GM12878 (cell line): ENCODE measurements around the gene ADH7. TPM values are rescaled to one million over a fixed set of nuclear protein-coding genes. Genes with fewer than 3 reads are reported as not detected.

ENCODE experiments used
- CTCF ChIP-seq, 3 experiments: IDR thresholded peaks in 2 of 3; conservative IDR thresholded peaks in 1 of 3; 2 replicates each; pipeline ENCODE4 v1.5.1; 2011; ENCODE audit warnings: low read depth in 3 of 3, low read length in 3 of 3, mild to moderate bottlenecking in 3 of 3, control low read depth in 2 of 3, moderate library complexity in 2 of 3, inconsistent platforms in 1 of 3, mixed read lengths in 1 of 3; ENCODE audit not compliant: control insufficient read depth in 2 of 3, insufficient read depth in 1 of 3; ENCODE audit errors: extremely low read depth in 1 of 3
- EZH2 ChIP-seq: IDR thresholded peaks from 2 replicates; pipeline ENCODE4 v1.6.1; 2012; ENCODE audit warnings: low read depth, mild to moderate bottlenecking, control low read depth, inconsistent platforms, low read length, borderline replicate concordance; ENCODE audit not compliant: control insufficient read depth
- SIN3A ChIP-seq: IDR thresholded peaks from 2 replicates; pipeline ENCODE4 v1.6.1; 2012; ENCODE audit warnings: low read depth, low read length, improper control_type of control experiment
- SIX5 ChIP-seq: IDR thresholded peaks from 2 replicates; pipeline ENCODE4 v1.6.1; 2011; ENCODE audit warnings: mild to moderate bottlenecking, low read depth, low read length, moderate library complexity; ENCODE audit not compliant: severe bottlenecking
- TCF12 ChIP-seq: IDR thresholded peaks from 2 replicates; pipeline ENCODE4 v1.6.1; 2011; ENCODE audit warnings: low read depth, mild to moderate bottlenecking, low read length
- ZBTB40 ChIP-seq: fragments of 450-650 bp; IDR thresholded peaks from 2 replicates; pipeline ENCODE4 v1.6.1; 2016; ENCODE audit warnings: mild to moderate bottlenecking, moderate library complexity, borderline replicate concordance
- ZNF592 ChIP-seq: fragments of 450-650 bp; IDR thresholded peaks from 2 replicates; pipeline ENCODE4 v1.6.1; 2017; ENCODE audit warnings: mild to moderate bottlenecking, moderate library complexity
- polyA plus RNA-seq, 11 experiments: library from polyadenylated mRNA; depleted of rRNA in 4 of 11; unstranded in 6 of 11; stranded (reverse) in 5 of 11; fragments of >200 nt; fragmentation: Nextera tagmentation in 4 of 11; fragmentation: Illumina TruSeq in 1 of 11; extraction: Ambion mirVana in 4 of 11; extraction: Trizol in 1 of 11; gene quantifications; 1 replicate in 1 of 11; 2 replicates in 10 of 11; pipeline versions ENCODE4 v1.2.1 to v1.2.3, GENCODE V29; 2011 to 2016; ENCODE audit warnings: inconsistent platforms in 2 of 11, missing spikeins in 2 of 11, low read depth in 1 of 11
- total RNA-seq, 4 experiments: library from RNA; depleted of rRNA in 3 of 4; stranded (reverse); fragments of >200 nt in 3 of 4; fragmentation: Illumina TruSeq in 1 of 4; extraction: Trizol in 1 of 4; gene quantifications; 2 replicates each; pipeline versions ENCODE4 v1.2.1 to v1.2.3, GENCODE V29; 2013 to 2021

ADH7 gene
- total and polyA plus RNA-seq, 10 of the 15 experiments (the other 5 are each of a cell fraction or from before 2014, with no cell fraction given): not detected

DNA sequence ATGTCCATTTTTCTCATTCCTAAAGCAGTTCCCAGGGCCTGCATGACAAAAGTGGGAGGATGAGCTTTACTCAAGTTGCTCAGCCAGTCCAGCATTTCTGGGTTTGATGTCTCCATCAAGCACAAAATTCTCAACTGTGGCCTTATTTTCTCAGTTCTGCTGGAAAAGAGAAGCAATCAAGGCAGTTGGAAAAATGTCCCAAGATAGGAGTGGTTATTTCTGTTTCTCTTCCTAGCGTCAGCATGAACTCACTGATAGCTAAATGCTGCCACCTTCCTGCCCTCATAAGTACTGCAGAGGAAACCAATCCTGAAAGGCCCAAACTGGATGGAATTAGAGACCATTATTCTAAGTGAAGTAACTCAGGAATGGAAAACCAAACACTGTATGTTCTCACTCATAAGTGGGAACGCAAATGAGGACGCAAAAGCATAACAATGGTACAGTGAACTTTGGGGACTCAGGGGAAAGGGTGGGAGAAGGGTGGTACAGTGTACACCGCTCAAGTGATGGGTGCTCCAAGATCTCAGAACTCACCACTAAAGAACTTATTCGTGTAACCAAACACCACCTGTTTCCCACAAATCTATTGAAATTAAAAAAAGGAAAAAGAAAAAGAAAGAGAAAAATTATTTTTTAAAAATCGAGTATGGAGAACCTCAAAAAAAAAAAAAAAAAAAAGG is 29.6 kb downstream of the ADH7 start (continued):
- TF ChIP-seq SIN3A: no peak
- 0 out of 2 replicates have a peak, but pooled peaks have one; percentile 14 for TF ChIP-seq ZNF592
- TF ChIP-seq ZBTB40: no peak
- no peak for TF ChIP-seq TCF12
- TF ChIP-seq EZH2: no peak
- TF ChIP-seq SIX5: no peak
- peak; percentile 86 to 90 (median 87) for TF ChIP-seq CTCF (IDR thresholded peaks at IDR 0.05 in 2 of 3, conservative IDR thresholded peaks at IDR 0.05 in 1 of 3; ENCODE audit: control insufficient read depth in 2 of 3, extremely low read depth in 1 of 3, insufficient read depth in 1 of 3, low read depth in 3 of 3, low read length in 3 of 3)
